Activated CD8-positive, alpha-beta T cell treated with anti-CD3 and anti-CD28 coated beads, Interleukin-2, amount 10 ng/mL, durations not matched to agents 7 days and 5 days (primary cell): ENCODE data around the gene COX5A. TPM values are rescaled to one million over a fixed set of nuclear protein-coding genes. Genes with fewer than 3 reads are reported as not detected.

Experiments
- ATAC-seq: fragments of 150-1000 bp; cut with Tn5 transposase; one replicate; pipeline ENCODE4 v1.10.0; 2021; ENCODE audit warnings: moderate library complexity
- CTCF ChIA-PET: fragments of 350-600 bp; sonication (Branson Sonifier 250); formaldehyde crosslinking; loops from one replicate; lab custom pipeline; 2021; ENCODE audit warnings: antibody characterized with exemption; lab: Charles Lee
- POLR2A ChIA-PET: fragments of 350-600 bp; sonication (Branson Sonifier 250); formaldehyde crosslinking; loops from one replicate; lab custom pipeline; 2021; ENCODE audit warnings: antibody characterized with exemption; lab: Charles Lee
- DNase-seq: peaks from one replicate; pipeline ENCODE4 v3.0.0-alpha.2; 2020
- H3K27ac Mint-ChIP-seq: one replicate; pipeline ENCODE4 v1.8.0; 2021; ENCODE audit warnings: mild to moderate bottlenecking, mixed read lengths
- H3K27me3 Mint-ChIP-seq: one replicate; pipeline ENCODE4 v1.8.0; 2021; ENCODE audit warnings: low read depth, mixed read lengths
- H3K36me3 Mint-ChIP-seq: one replicate; pipeline ENCODE4 v1.8.0; 2021; ENCODE audit warnings: low read depth, mixed read lengths
- H3K4me1 Mint-ChIP-seq: one replicate; pipeline ENCODE4 v1.8.0; 2021; ENCODE audit warnings: low read depth, mixed read lengths
- H3K4me3 Mint-ChIP-seq: one replicate; pipeline ENCODE4 v1.8.0; 2021; ENCODE audit warnings: mild to moderate bottlenecking, mixed read lengths
- H3K9me3 Mint-ChIP-seq: one replicate; pipeline ENCODE4 v1.8.0; 2022; ENCODE audit warnings: mixed read lengths; ENCODE audit not compliant: insufficient read depth
- total RNA-seq, 2 experiments: library from RNA; stranded (reverse); gene quantifications; one replicate each; pipeline ENCODE4 v1.2.3, GENCODE V29; 2021

COX5A gene
- total RNA-seq, 2 experiments from 2014 or later, result 305 to 313 TPM

DNA sequence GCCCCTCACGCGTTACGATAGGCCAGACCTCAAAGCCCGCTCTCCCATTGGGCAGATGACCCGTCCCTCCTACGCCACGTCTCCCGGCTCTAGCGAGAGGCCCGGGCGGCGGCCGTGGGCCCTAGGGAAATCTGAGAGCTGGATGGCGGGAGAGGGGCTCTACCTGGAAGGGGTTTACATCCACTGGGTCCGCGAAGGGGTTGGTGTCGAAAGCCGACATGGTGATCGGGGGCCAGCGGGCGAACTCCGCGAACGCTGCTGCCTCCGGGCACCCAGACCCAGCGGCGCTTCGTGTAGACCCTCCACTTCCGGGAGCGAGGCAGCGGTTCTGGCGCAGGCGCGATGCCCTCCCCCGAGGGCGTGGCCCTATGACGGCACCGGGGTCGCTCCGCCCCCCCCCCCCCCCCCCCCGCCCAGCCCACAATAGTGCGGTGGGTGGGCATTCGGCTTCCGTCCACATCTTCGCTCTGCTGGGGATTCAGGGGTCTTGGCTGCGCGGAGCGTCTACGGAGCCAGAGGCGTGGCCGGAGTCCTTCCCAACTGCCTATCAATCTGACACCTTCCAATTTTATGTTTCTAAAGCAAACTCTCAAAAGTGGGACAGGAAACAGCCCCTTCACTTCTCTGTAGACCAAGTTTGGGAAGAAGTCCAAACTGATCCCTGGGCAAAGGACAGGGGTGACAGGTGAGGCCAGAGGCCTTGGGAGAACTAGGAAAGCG, 64.7 kb downstream of the COX5A start, which contains the start of gene SCAMP2:
SCAMP2 (minus strand) TSS at position 330 of the 720 bp plus-strand sequence; CDS start at position 220, 110 bp downstream.
- H3K9me3 Mint-ChIP-seq, result no peaks in the 10 kb centered on the region
- H3K4me1 Mint-ChIP-seq, result peaks cover 44% of the 10 kb centered on the region

DNA sequence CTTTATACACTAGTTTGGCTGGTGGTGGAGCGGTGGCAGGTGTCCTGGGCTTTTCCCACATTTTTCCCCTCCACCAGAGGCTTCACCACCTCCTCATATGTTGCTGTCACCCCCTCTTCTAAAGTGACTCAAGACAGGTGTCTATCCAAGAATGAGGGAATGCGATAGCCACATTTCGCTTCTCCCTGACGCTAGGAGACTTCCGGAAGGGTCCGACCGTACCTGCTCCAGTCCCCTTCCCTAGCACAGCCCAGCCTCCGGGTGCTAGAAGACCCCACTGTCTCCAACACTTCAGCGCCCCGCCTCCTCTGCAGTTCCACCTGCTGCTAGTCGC, 65.2 kb downstream of the COX5A start:
- peak overlapping the region; percentile 99 for H3K4me3 Mint-ChIP-seq
- H3K27me3 Mint-ChIP-seq, result peaks cover 6% of the 10 kb centered on the region
- H3K36me3 Mint-ChIP-seq, result peaks cover 33% of the 10 kb centered on the region
- no peaks in the 10 kb centered on the region for H3K9me3 Mint-ChIP-seq
- CTCF ChIA-PET, result interaction anchor here (1.1 kb wide), 1 partner anchor 13 kb away, joined by 3 read pairs; no protein-coding TSS in a partner anchor
- H3K4me1 Mint-ChIP-seq, result peaks cover 50% of the 10 kb centered on the region
- peak overlapping the region; percentile 94 for H3K27ac Mint-ChIP-seq
- POLR2A ChIA-PET, result interaction anchor here (0.6 to 1.6 kb wide), 3 partner anchors 28 to 327 kb away, joined by 4 read pairs; no protein-coding TSS in a partner anchor
- ATAC-seq, result no peak
- no peak for DNase-seq

More for the DNA sequence above, 64.7 kb downstream of the COX5A start, which contains the start of gene SCAMP2:
- CTCF ChIA-PET, result interaction anchor here (0.9 to 4.1 kb wide), 5 partner anchors 9 to 31 kb away, joined by 3 to 26 read pairs (median 3); no protein-coding TSS in a partner anchor
- peaks cover 28% of the 10 kb centered on the region for H3K36me3 Mint-ChIP-seq
- peaks cover 6% of the 10 kb centered on the region for H3K27me3 Mint-ChIP-seq
- ATAC-seq (peak; percentile 96), DNase-seq (peak; percentile 95)
- POLR2A ChIA-PET, result interaction anchor here (0.6 to 1.6 kb wide), 9 partner anchors 18 to 327 kb away, joined by 3 to 5 read pairs (median 4); partner anchors contain the start of gene COX5A
- peak within 1 kb of the TSS; percentile 99 for H3K4me3 Mint-ChIP-seq
- peak within 1 kb of the TSS; percentile 94 for H3K27ac Mint-ChIP-seq

DNA sequence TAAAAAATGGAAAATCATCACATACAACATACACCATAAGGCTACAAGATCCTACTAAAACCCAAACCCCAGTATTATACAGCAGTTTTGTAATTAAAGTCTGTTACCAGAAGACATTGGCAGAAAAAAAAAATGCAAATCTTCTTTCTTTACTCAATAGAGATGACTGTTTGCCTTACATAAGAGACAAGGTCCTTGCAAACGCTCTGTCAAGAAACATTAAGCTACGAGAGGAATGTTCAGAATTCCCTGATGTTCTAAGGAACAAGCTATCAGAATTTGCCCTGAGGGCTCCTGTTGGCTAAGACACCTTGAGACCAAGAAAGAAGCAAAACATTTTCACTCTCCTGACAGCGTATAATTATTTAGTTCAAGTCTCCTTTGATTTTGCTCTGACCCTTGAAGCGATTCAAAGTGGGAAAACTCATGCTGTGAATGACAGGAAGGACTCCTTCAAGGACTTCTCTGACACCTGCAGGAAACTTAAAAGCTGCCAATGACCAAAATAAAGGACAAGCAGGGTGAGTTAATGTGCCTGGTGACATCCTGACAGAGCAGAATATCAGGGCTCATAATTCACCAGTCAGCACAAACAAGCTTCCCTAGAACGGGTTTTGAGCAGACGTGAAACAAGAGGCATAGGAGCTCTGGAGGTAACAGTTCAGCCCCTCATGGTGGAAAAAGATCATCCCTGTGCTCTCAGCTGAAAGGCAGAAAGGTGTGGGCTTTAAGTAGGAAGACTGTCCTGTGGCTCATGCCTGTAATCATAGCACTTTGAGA, 67.2 kb downstream of the COX5A start:
- H3K27me3 Mint-ChIP-seq, result no peaks in the 10 kb centered on the region
- ChIA-PET POLR2A (interaction anchor here (0.6 to 3.8 kb wide), 9 partner anchors 13 to 330 kb away, joined by 3 to 33 read pairs (median 5); partner anchors contain the start of genes ARID3B, MPI and ULK3), CTCF (interaction anchor here (0.7 to 5.7 kb wide), 20 partner anchors 12 to 497 kb away, joined by 3 to 82 read pairs (median 6); partner anchors contain the start of genes FAM219B, MPI and ULK3)
- H3K4me3 Mint-ChIP-seq, result peak overlapping the region; percentile 99
- peaks cover 51% of the 10 kb centered on the region for H3K36me3 Mint-ChIP-seq
- DNase-seq (no peak), ATAC-seq (no peak)
- peaks cover 70% of the 10 kb centered on the region for H3K4me1 Mint-ChIP-seq
- no peaks in the 10 kb centered on the region for H3K9me3 Mint-ChIP-seq
- peak overlapping the region; percentile 87 for H3K27ac Mint-ChIP-seq

Other genes starting within 250 kb of the COX5A start
- gene EDC3, start 242.0 kb downstream of the COX5A start, total RNA-seq, result 10 to 100 TPM; 40.4 to 41.6 TPM
- 1 to 10 TPM; 4.7 to 4.8 TPM for gene CYP1A1, start 212.5 kb downstream of the COX5A start, total RNA-seq
- not detected for gene CYP1A2, start 189.2 kb downstream of the COX5A start, total RNA-seq
- 100 to 1,000 TPM; 314 to 330 TPM for gene CSK, start 156.0 kb downstream of the COX5A start, total RNA-seq
- gene LMAN1L, start 125.2 kb downstream of the COX5A start, total RNA-seq, result 1 to 10 TPM in 1 of 2 experiments, under 1 TPM in 1; 0.47 to 1.0 TPM
- gene CPLX3, start 111.4 kb downstream of the COX5A start, total RNA-seq, result not detected
- 10 to 100 TPM; 56.9 to 58.0 TPM for gene ULK3, start 94.9 kb downstream of the COX5A start, total RNA-seq
- 100 to 1,000 TPM in 1 of 2 experiments, 10 to 100 TPM in 1; 96.9 to 105 TPM for gene SCAMP2, start 64.7 kb downstream of the COX5A start, total RNA-seq
- gene MPI, start 48.0 kb downstream of the COX5A start, total RNA-seq, result 10 to 100 TPM; 55.7 to 56.7 TPM
- gene FAM219B, start 31.2 kb downstream of the COX5A start, total RNA-seq, result 10 to 100 TPM; 61.3 to 72.5 TPM
- 1 to 10 TPM; 6.5 to 7.2 TPM for gene RPP25, start 18.7 kb upstream of the COX5A start, total RNA-seq
- 1 to 10 TPM; 1.1 TPM for gene SCAMP5, start 57.5 kb upstream of the COX5A start, total RNA-seq
- gene PPCDC, start 85.5 kb upstream of the COX5A start, total RNA-seq, result 10 to 100 TPM; 27.3 to 29.1 TPM